HepG2 (cell line): ENCODE results near the gene CCNDBP1.
"Not testable (repeated sequence)": the region's sequence is repeated elsewhere in the genome, so short reads cannot be mapped to it uniquely, and the experiment has no call there.

Experiments used
- KAT8 ChIP-seq: IDR thresholded peaks from 2 replicates; pipeline ENCODE4 v1.6.1; 2016; ENCODE audit warnings: missing genetic modification reagents, missing compliant biosample characterization
- MAFF ChIP-seq: IDR thresholded peaks from 2 replicates; pipeline ENCODE4 v1.6.1; 2011; ENCODE audit warnings: low read depth, low read length, improper control_type of control experiment
- SCMH1 ChIP-seq: sonication (generic); formaldehyde crosslinking; IDR thresholded peaks from 2 replicates; pipeline ENCODE4 v1.9.0; 2021; ENCODE audit warnings: missing genetic modification reagents, mild to moderate bottlenecking, borderline replicate concordance
- ZNF331 ChIP-seq: sonication (generic); formaldehyde crosslinking; IDR thresholded peaks from 2 replicates; pipeline ENCODE4 v1.4.0; 2020; ENCODE audit warnings: missing genetic modification reagents
- ZNF713 ChIP-seq: sonication (generic); formaldehyde crosslinking; IDR thresholded peaks from 2 replicates; pipeline ENCODE4 v1.4.0; 2020; ENCODE audit warnings: mild to moderate bottlenecking, missing genetic modification reagents

DNA sequence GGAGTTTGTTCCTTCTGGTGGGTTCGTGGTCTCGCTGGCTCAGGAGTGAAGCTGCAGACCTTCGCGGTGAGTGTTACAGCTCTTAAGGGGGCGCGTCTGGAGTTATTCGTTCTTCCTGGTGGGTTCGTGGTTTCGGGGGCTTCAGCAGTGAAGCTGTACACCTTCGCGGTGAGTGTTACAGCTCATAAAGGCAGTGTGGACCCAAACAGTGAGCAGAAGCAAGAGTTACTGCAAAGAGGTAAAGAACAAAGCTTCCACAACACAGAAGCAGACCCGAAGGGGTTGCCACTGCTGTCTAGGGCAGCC, 40.7 kb downstream of the CCNDBP1 start:
- not testable (repeated sequence) for TF ChIP-seq KAT8; MAFF; ZNF331; ZNF713 (CRISPR knock-in tag); SCMH1 (CRISPR knock-in tag)
